Neural cell (in vitro differentiated cells): ENCODE data around the gene CENPX. TPM values are rescaled to one million over a fixed set of nuclear protein-coding genes. Genes with fewer than 3 reads are reported as not detected.

Experiments used
- H2AFZ ChIP-seq: fragments of 200-600, 300-800 bp; sonication (generic), shearing (Covaris generic); 2 replicates; pipeline ENCODE4 v1.6.0; 2014; ENCODE audit warnings: low read depth, mild to moderate bottlenecking, antibody characterized with exemption, low read length, moderate library complexity
- H3F3A ChIP-seq: fragments of 200-600 bp; shearing (Covaris generic); 2 replicates; pipeline ENCODE4 v1.6.1; 2016; ENCODE audit warnings: mild to moderate bottlenecking, moderate library complexity, mixed read lengths, antibody characterized with exemption, low read length; ENCODE audit not compliant: insufficient read depth, poor library complexity, severe bottlenecking
- H3K27ac ChIP-seq: fragments of 200-600, 300-800 bp; sonication (generic), shearing (Covaris generic); 2 replicates; pipeline ENCODE4 v1.5.1; 2014; ENCODE audit warnings: mild to moderate bottlenecking, low read length, moderate library complexity
- H3K27me3 ChIP-seq: fragments of 300-800, 200-600 bp; sonication (generic), shearing (Covaris generic); 2 replicates; pipeline ENCODE4 v1.6.0; 2014; ENCODE audit warnings: mild to moderate bottlenecking, low read depth, low read length, moderate library complexity; ENCODE audit not compliant: insufficient read depth
- H3K36me3 ChIP-seq: fragments of 300-800, 200-600 bp; sonication (generic), shearing (Covaris generic); 2 replicates; pipeline ENCODE4 v1.5.1; 2014; ENCODE audit warnings: mild to moderate bottlenecking, antibody characterized with exemption, low read length, moderate library complexity; ENCODE audit not compliant: insufficient read depth
- H3K4me2 ChIP-seq: fragments of 300-800, 200-600 bp; sonication (generic), shearing (Covaris generic); 2 replicates; pipeline ENCODE4 v1.6.0; 2014; ENCODE audit warnings: mild to moderate bottlenecking, low read length
- H3K4me3 ChIP-seq: fragments of 300-800, 200-600 bp; sonication (generic), shearing (Covaris generic); 2 replicates; pipeline ENCODE4 v1.5.1; 2014; ENCODE audit warnings: mild to moderate bottlenecking, low read length, moderate library complexity
- H3K79me2 ChIP-seq: fragments of 200-600 bp; shearing (Covaris generic); replicated peaks from 2 replicates; pipeline ENCODE4 v1.6.0; 2014; ENCODE audit warnings: mild to moderate bottlenecking, low read length, moderate library complexity; ENCODE audit not compliant: insufficient read depth
- H3K9ac ChIP-seq: fragments of 300-800, 200-600 bp; sonication (generic), shearing (Covaris generic); 2 replicates; pipeline ENCODE4 v1.6.1; 2016; ENCODE audit warnings: mild to moderate bottlenecking, low read length, mixed read lengths
- H3K9me2 ChIP-seq: fragments of 200-600 bp; shearing (Covaris generic); 2 replicates; pipeline ENCODE4 v1.6.1; 2016; ENCODE audit warnings: mild to moderate bottlenecking, low read length, mixed read lengths; ENCODE audit not compliant: insufficient read depth
- H3K9me3 ChIP-seq: fragments of 200-600, 300-800 bp; sonication (generic), shearing (Covaris generic); 2 replicates; pipeline ENCODE4 v1.6.1; 2016; ENCODE audit warnings: mild to moderate bottlenecking, mixed run types, low read length, moderate library complexity, mixed read lengths
- H4K20me1 ChIP-seq: fragments of 200-600 bp; shearing (Covaris generic); 2 replicates; pipeline ENCODE4 v1.6.1; 2016; ENCODE audit warnings: mild to moderate bottlenecking, mixed run types; ENCODE audit not compliant: insufficient read depth
- EP300 ChIP-seq: fragments of 450-650 bp; conservative IDR thresholded peaks from 2 replicates; pipeline ENCODE4 v1.6.1; 2014; ENCODE audit warnings: antibody characterized with exemption, mild to moderate bottlenecking, moderate library complexity; ENCODE audit not compliant: poor library complexity, severe bottlenecking
- EZH2 ChIP-seq: fragments of 200-600, 300-800 bp; shearing (Covaris generic), sonication (generic); IDR thresholded peaks from 2 replicates; pipeline ENCODE4 v1.6.1; 2014; ENCODE audit warnings: antibody characterized with exemption, low read length, borderline replicate concordance, mild to moderate bottlenecking; ENCODE audit not compliant: insufficient read depth, poor library complexity, severe bottlenecking
- MXI1 ChIP-seq: fragments of 450-650 bp; conservative IDR thresholded peaks from 2 replicates; pipeline ENCODE4 v1.6.1; 2014; ENCODE audit warnings: antibody characterized with exemption, mild to moderate bottlenecking; ENCODE audit not compliant: poor library complexity, severe bottlenecking
- POLR2AphosphoS5 ChIP-seq: IDR thresholded peaks from 2 replicates; pipeline ENCODE4 v1.6.1; 2012
- RAD21 ChIP-seq: fragments of 450-650 bp; conservative IDR thresholded peaks from 2 replicates; pipeline ENCODE4 v1.6.1; 2014; ENCODE audit warnings: antibody characterized with exemption, mild to moderate bottlenecking, moderate library complexity
- REST ChIP-seq: IDR thresholded peaks from 2 replicates; pipeline ENCODE4 v1.6.1; 2012; ENCODE audit warnings: borderline replicate concordance
- SMC3 ChIP-seq: fragments of 450-650 bp; conservative IDR thresholded peaks from 2 replicates; pipeline ENCODE4 v1.6.1; 2014; ENCODE audit warnings: antibody characterized with exemption, mild to moderate bottlenecking, moderate library complexity; ENCODE audit not compliant: poor library complexity
- TAF1 ChIP-seq: IDR thresholded peaks from 2 replicates; pipeline ENCODE4 v1.6.1; 2012; ENCODE audit warnings: low read depth
- polyA plus RNA-seq: library from polyadenylated mRNA; depleted of rRNA; stranded (reverse); fragments of >200 nt; gene quantifications from 2 replicates; pipeline ENCODE4 v1.2.3, GENCODE V29; 2014
- TF ChIP-seq, protein P1 (sequence below): fragments of 450-650 bp; IDR thresholded peaks from 2 replicates; pipeline ENCODE4 v1.5.1; 2014; ENCODE audit warnings: antibody characterized with exemption, mild to moderate bottlenecking, moderate library complexity; ENCODE audit not compliant: poor library complexity, severe bottlenecking

Gene CENPX
- polyA plus RNA-seq, 1 donor from 2014 or later: 205 TPM

DNA sequence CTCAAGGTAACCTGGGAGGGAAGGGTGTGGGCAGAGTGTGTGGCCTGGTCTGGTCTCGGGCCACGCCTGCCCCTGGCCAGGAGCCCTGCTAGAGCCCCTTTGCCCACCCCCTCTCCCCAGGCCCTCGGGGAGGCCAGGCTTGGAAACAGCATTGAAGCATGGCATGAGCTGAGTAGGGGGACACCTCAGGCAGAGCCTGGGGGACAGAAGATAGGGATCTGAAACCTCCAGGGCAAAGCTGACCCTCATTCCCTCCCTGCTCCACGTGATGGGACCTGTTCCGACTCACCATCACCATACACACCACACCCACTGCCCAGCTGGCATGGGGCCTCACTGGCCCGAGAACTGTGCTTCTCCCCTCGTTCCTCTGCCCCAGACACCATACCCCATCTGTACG is 26.4 kb upstream of the CENPX start:
- Histone ChIP-seq H3K4me2 (no peak overlapping the region), H4K20me1 (no peaks in the 10 kb centered on the region), H3K27ac (no peak overlapping the region), H3K27me3 (no peaks in the 10 kb centered on the region), H3F3A (no peaks in the 10 kb centered on the region), H3K9ac (no peak overlapping the region), H3K9me3 (no peaks in the 10 kb centered on the region), H3K9me2 (no peaks in the 10 kb centered on the region), H3K4me3 (no peak overlapping the region), H3K79me2 (peaks cover 10% of the 10 kb centered on the region), H2AFZ (no peak overlapping the region), H3K36me3 (no peaks in the 10 kb centered on the region)
- TF ChIP-seq SMC3 (no peak), EZH2 (no peak), MXI1 (no peak), POLR2AphosphoS5 (no peak), TAF1 (no peak), RAD21 (no peak), EP300 (no peak), REST (no peak)
- TF ChIP-seq, protein P1, sequence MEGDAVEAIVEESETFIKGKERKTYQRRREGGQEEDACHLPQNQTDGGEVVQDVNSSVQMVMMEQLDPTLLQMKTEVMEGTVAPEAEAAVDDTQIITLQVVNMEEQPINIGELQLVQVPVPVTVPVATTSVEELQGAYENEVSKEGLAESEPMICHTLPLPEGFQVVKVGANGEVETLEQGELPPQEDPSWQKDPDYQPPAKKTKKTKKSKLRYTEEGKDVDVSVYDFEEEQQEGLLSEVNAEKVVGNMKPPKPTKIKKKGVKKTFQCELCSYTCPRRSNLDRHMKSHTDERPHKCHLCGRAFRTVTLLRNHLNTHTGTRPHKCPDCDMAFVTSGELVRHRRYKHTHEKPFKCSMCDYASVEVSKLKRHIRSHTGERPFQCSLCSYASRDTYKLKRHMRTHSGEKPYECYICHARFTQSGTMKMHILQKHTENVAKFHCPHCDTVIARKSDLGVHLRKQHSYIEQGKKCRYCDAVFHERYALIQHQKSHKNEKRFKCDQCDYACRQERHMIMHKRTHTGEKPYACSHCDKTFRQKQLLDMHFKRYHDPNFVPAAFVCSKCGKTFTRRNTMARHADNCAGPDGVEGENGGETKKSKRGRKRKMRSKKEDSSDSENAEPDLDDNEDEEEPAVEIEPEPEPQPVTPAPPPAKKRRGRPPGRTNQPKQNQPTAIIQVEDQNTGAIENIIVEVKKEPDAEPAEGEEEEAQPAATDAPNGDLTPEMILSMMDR: no peak

DNA sequence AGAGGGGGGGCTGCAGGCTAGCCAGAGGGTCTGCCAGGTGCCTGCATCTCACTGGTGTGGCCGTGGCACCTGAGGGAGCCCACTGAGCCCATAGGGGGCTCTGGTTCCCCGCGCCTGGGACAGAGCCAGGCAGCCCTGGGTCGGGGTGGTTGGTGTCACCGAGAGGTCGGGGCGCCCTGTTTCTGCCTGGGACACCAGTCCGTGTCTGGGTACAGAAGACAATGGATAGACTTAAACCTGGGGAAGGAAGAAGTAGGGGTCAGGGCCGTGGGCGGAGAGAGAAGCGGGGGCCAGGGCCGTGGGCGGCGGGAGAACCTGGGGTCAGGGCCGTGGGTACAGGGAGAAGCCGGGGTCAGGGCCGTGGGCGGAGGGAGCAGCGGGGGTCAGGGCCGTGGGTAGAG is 25.9 kb upstream of the CENPX start:
- peaks cover 10% of the 10 kb centered on the region for H3K79me2 ChIP-seq
- H3K36me3 ChIP-seq: no peaks in the 10 kb centered on the region
- no peak overlapping the region for H2AFZ ChIP-seq
- no peak overlapping the region for H3K4me3 ChIP-seq
- H3K4me2 ChIP-seq: no peak overlapping the region
- no peaks in the 10 kb centered on the region for H3F3A ChIP-seq
- H3K27me3 ChIP-seq: no peaks in the 10 kb centered on the region
- H3K9me3 ChIP-seq: no peaks in the 10 kb centered on the region
- H3K9me2 ChIP-seq: no peaks in the 10 kb centered on the region
- TF ChIP-seq TAF1: no peak
- TF ChIP-seq EP300: no peak
- no peak for TF ChIP-seq EZH2
- TF ChIP-seq SMC3: no peak
- H4K20me1 ChIP-seq: no peaks in the 10 kb centered on the region
- H3K27ac ChIP-seq: no peak overlapping the region
- no peak overlapping the region for H3K9ac ChIP-seq
